Measurements from ENCODE around the gene DHX34. TPM values are rescaled to one million over a fixed set of nuclear protein-coding genes. Genes with fewer than 3 reads are reported as not detected.

Gene DHX34
- total and polyA plus RNA-seq, 7 donors: 3.0 to 12.7 (median 9.1) TPM

- H3K4me3 ChIP-seq: no peak overlapping the region
- intact Hi-C loops (cut with DNase I): no loop called here
- no peak overlapping the region for H3K27ac ChIP-seq
- 88 to 90% methylated on average over 3 of the region's 3 CpGs for WGBS, 2 donors
- peaks cover 0 to under 1% (median 0%) of the 10 kb centered on the region in 3 donors for H3K27me3 ChIP-seq
- H3K9me3 ChIP-seq: no peaks in the 10 kb centered on the region
- no peak for TF ChIP-seq CTCF (IDR thresholded peaks at IDR 0.05)
- TF ChIP-seq EP300 (IDR thresholded peaks at IDR 0.05): no peak
- no peak for TF ChIP-seq POLR2A (IDR thresholded peaks at IDR 0.05)
- TF ChIP-seq POLR2AphosphoS5 (IDR thresholded peaks at IDR 0.05): no peak
- no peaks in the 10 kb centered on the region for H3K36me3 ChIP-seq
- DNase-seq: no peak
- H3K4me1 ChIP-seq: peaks cover 0 to 6% (median 0%) of the 10 kb centered on the region in 4 donors
These were observed 42.8 kb upstream of the DHX34 start for GRCh38 chr19:47306303-47306702.

- no peaks in the 10 kb centered on the region for H3K36me3 ChIP-seq
- no peak for TF ChIP-seq EP300 (IDR thresholded peaks at IDR 0.05)
- TF ChIP-seq POLR2A (IDR thresholded peaks at IDR 0.05): no peak
- TF ChIP-seq CTCF (IDR thresholded peaks at IDR 0.05): no peak
- TF ChIP-seq POLR2AphosphoS5 (IDR thresholded peaks at IDR 0.05): no peak
- H3K27ac ChIP-seq: no peak overlapping the region
- intact Hi-C loops (cut with DNase I): no loop called here
- no peak for DNase-seq
- H3K27me3 ChIP-seq: peaks cover 0 to 14% (median 7%) of the 10 kb centered on the region in 3 donors
- WGBS, 2 donors: 79 to 80% methylated on average over 8 of the region's 8 CpGs
- H3K4me1 ChIP-seq: peaks cover 0 to 6% (median 0%) of the 10 kb centered on the region in 4 donors
- no peak overlapping the region for H3K4me3 ChIP-seq
- H3K9me3 ChIP-seq: no peaks in the 10 kb centered on the region
These were observed 40.1 kb upstream of the DHX34 start for GRCh38 chr19:47309038-47309437.

- intact Hi-C loops (cut with DNase I): no loop called here
- TF ChIP-seq EP300 (IDR thresholded peaks at IDR 0.05) (no peak), POLR2AphosphoS5 (IDR thresholded peaks at IDR 0.05) (peak in 3 of 4 donors; percentile 55 to 59 (median 57)), POLR2A (IDR thresholded peaks at IDR 0.05) (no peak), CTCF (IDR thresholded peaks at IDR 0.05) (no peak)
- peaks cover 0 to 6% (median 0%) of the 10 kb centered on the region in 4 donors for H3K4me1 ChIP-seq
- whole genome bisulfite sequencing, 2 donors: 42 to 44% methylated on average over 12 of the region's 12 CpGs
- no peaks in the 10 kb centered on the region for H3K9me3 ChIP-seq
- H3K4me3 ChIP-seq: peak within 1 kb of the TSS in 2 of 4 donors; percentile 26 to 32
- peak within 1 kb of the TSS in 2 of 4 donors; percentile 39 to 43 for H3K27ac ChIP-seq
- DNase-seq: peak; percentile 77
- H3K27me3 ChIP-seq: peaks cover 0 to 14% (median 7%) of the 10 kb centered on the region in 3 donors
- H3K36me3 ChIP-seq: no peaks in the 10 kb centered on the region
These were observed 39.5 kb upstream of the DHX34 start, which contains the start of gene C5AR1 for GRCh38 chr19:47309608-47310007. Gene C5AR1 (plus strand): TSS chr19:47309861. CDS start chr19:47309896, 35 bp downstream.

GRCh38 chr19:47310323-47310722, 38.8 kb upstream of the DHX34 start:
- intact Hi-C loops (cut with DNase I): no loop called here
- no peak for TF ChIP-seq POLR2A (IDR thresholded peaks at IDR 0.05)
- no peak for TF ChIP-seq POLR2AphosphoS5 (IDR thresholded peaks at IDR 0.05)
- TF ChIP-seq CTCF (IDR thresholded peaks at IDR 0.05): no peak
- no peak for TF ChIP-seq EP300 (IDR thresholded peaks at IDR 0.05)
- peaks cover 0 to 14% (median 7%) of the 10 kb centered on the region in 3 donors for H3K27me3 ChIP-seq
- H3K4me3 ChIP-seq: peak overlapping the region in 2 of 4 donors; percentile 26 to 32
- no peaks in the 10 kb centered on the region for H3K9me3 ChIP-seq
- 94 to 96% methylated on average over 2 of the region's 2 CpGs for WGBS, 2 donors
- no peak for DNase-seq
- H3K27ac ChIP-seq: peak overlapping the region in 2 of 4 donors; percentile 39 to 43
- peaks cover 0 to 3% (median 0%) of the 10 kb centered on the region in 4 donors for H3K4me1 ChIP-seq
- no peaks in the 10 kb centered on the region for H3K36me3 ChIP-seq

- H3K4me1 ChIP-seq: no peaks in the 10 kb centered on the region
- intact Hi-C loops (cut with DNase I): no loop called here
- WGBS, 2 donors: 11 to 33% methylated on average over 5 of the region's 5 CpGs
- no peaks in the 10 kb centered on the region for H3K36me3 ChIP-seq
- DNase-seq: no peak
- no peaks in the 10 kb centered on the region for H3K9me3 ChIP-seq
- H3K27me3 ChIP-seq: peaks cover 0 to 14% (median 7%) of the 10 kb centered on the region in 3 donors
- peak in 3 of 4 donors; percentile 23 to 66 (median 37) for TF ChIP-seq POLR2AphosphoS5 (IDR thresholded peaks at IDR 0.05)
- TF ChIP-seq CTCF (IDR thresholded peaks at IDR 0.05): no peak
- peak overlapping the region in 2 of 4 donors; percentile 43 to 45 for H3K27ac ChIP-seq
- peak overlapping the region in 2 of 4 donors; percentile 26 to 32 for H3K4me3 ChIP-seq
These were observed 38.3 kb upstream of the DHX34 start for GRCh38 chr19:47310819-47311218.

Measured in sigmoid colon (tissue), 7 donors.